Esophagus muscularis mucosa (tissue), 4 donors: ENCODE results near the gene LYPLAL1. TPM values are rescaled to one million over a fixed set of nuclear protein-coding genes. Genes with fewer than 3 reads are reported as not detected.

Experiments used
- DNase-seq: peaks from one replicate; pipeline ENCODE4 v3.0.0-alpha.2; 2017; ENCODE audit errors: extremely low spot score
- H3K27ac ChIP-seq, 4 donors: fragments of 200-600 bp; sonication (generic); replicated peaks in 1 of 4; 1 replicate in 3 of 4; 2 replicates in 1 of 4; pipeline ENCODE4 v1.5.1; 2016 to 2019; ENCODE audit warnings: mild to moderate bottlenecking in 1 of 4
- H3K27me3 ChIP-seq, 4 donors: fragments of 200-600 bp; sonication (generic); one replicate each; pipeline versions ENCODE4 v1.5.1 to v1.6.0; 2016 to 2019
- H3K36me3 ChIP-seq, 4 donors: fragments of 200-600 bp; sonication (generic); one replicate each; pipeline ENCODE4 v1.5.1; 2016 to 2019
- H3K4me1 ChIP-seq, 4 donors: fragments of 200-600 bp; sonication (generic); one replicate each; pipeline ENCODE4 v1.5.1; 2016 to 2019
- H3K4me3 ChIP-seq, 4 donors: fragments of 200-600 bp; sonication (generic); 1 replicate in 2 of 4; 2 replicates in 2 of 4; pipeline ENCODE4 v1.5.1; 2016 to 2019; ENCODE audit warnings: mild to moderate bottlenecking in 4 of 4, moderate library complexity in 1 of 4
- H3K9me3 ChIP-seq, 4 donors: fragments of 200-600 bp; sonication (generic); 1 replicate in 3 of 4; 2 replicates in 1 of 4; pipeline ENCODE4 v1.5.1; 2016 to 2019
- CTCF ChIP-seq, 3 experiments: fragments of 200-600 bp in 2 of 3; fragments of 450-650 bp in 1 of 3; sonication (generic) in 2 of 3; IDR thresholded peaks; one replicate each; pipeline ENCODE4 v1.5.1; 2017 to 2019; ENCODE audit warnings: antibody characterized with exemption in 3 of 3, mild to moderate bottlenecking in 2 of 3, moderate library complexity in 1 of 3
- EP300 ChIP-seq: sonication (generic); formaldehyde crosslinking; IDR thresholded peaks from one replicate; pipeline ENCODE4 v1.6.1; 2017; ENCODE audit warnings: antibody characterized with exemption
- POLR2A ChIP-seq: fragments of 450-650 bp; IDR thresholded peaks from one replicate; pipeline ENCODE4 v1.6.1; 2017; ENCODE audit warnings: antibody characterized with exemption, moderate library complexity, mild to moderate bottlenecking, low read depth
- POLR2AphosphoS5 ChIP-seq, 2 donors: sonication (generic); formaldehyde crosslinking; IDR thresholded peaks; one replicate each; pipeline ENCODE4 v1.6.1; 2017; ENCODE audit warnings: antibody characterized with exemption in 2 of 2
- WGBS: methylation state at CpG from one replicate; pipeline ENCODE4 v1.1.5; 2018; 5-methylcytosine and 5-hydroxymethylcytosine counted together
- intact Hi-C: fragments of 100-400 bp; cut with DNase I; formaldehyde crosslinking; loops from one replicate; pipeline ENCODE4 v1.15.1; 2023
- total RNA-seq, 4 donors: library from RNA; depleted of rRNA; stranded (reverse); fragments of >200 nt; gene quantifications; one replicate each; pipeline versions ENCODE4 v1.1.0 to v1.2.1, GENCODE V29; 2016

LYPLAL1 gene
- total RNA-seq, 4 donors from 2014 or later = 13.8 to 21.6 (median 16.9) TPM

GRCh38 chr1:219177363-219177762, 3.7 kb downstream of the LYPLAL1 start:
- H3K27ac ChIP-seq = peak overlapping the region in 1 of 4 donors; percentile 8

GRCh38 chr1:219177940-219178339, 4.3 kb downstream of the LYPLAL1 start:
- intact Hi-C loops = loop anchor here (10.0 kb wide), 1 partner anchor 833 kb away; the partner anchor contains the start of gene TGFB2
- H3K36me3 ChIP-seq = peaks cover 0 to 9% (median 0%) of the 10 kb centered on the region in 4 donors
- no peak overlapping the region for H3K4me3 ChIP-seq
- no peaks in the 10 kb centered on the region for H3K27me3 ChIP-seq
- TF ChIP-seq CTCF (IDR thresholded peaks at IDR 0.05) (no peak), POLR2A (no peak), POLR2AphosphoS5 (IDR thresholded peaks at IDR 0.05) (no peak)
- no peak for DNase-seq
- peaks cover 19 to 55% (median 40%) of the 10 kb centered on the region in 4 donors for H3K4me1 ChIP-seq
- H3K9me3 ChIP-seq = no peaks in the 10 kb centered on the region
- 100% methylated on average over 1 of the region's 1 CpG for WGBS
- no peak overlapping the region for H3K27ac ChIP-seq

More at GRCh38 chr1:219177363-219177762, 3.7 kb downstream of the LYPLAL1 start:
- Histone ChIP-seq H3K27me3 (no peaks in the 10 kb centered on the region), H3K4me3 (no peak overlapping the region), H3K9me3 (no peaks in the 10 kb centered on the region), H3K4me1 (peaks cover 19 to 54% (median 39%) of the 10 kb centered on the region in 4 donors), H3K36me3 (peaks cover 0 to 9% (median 0%) of the 10 kb centered on the region in 4 donors)
- no peak for DNase-seq
- WGBS = 89% methylated on average over 3 of the region's 3 CpGs
- TF ChIP-seq POLR2AphosphoS5 (IDR thresholded peaks at IDR 0.05) (no peak), EP300 (no peak), POLR2A (no peak), CTCF (IDR thresholded peaks at IDR 0.05) (no peak)
- intact Hi-C loops = loop anchor here (10.0 kb wide), 1 partner anchor 833 kb away; the partner anchor contains the start of gene TGFB2

GRCh38 chr1:219179293-219179692, 5.6 kb downstream of the LYPLAL1 start:
- Histone ChIP-seq H3K9me3 (no peaks in the 10 kb centered on the region), H3K27me3 (no peaks in the 10 kb centered on the region), H3K4me1 (peaks cover 15 to 54% (median 40%) of the 10 kb centered on the region in 4 donors), H3K27ac (no peak overlapping the region), H3K36me3 (peaks cover 0 to 9% (median 0%) of the 10 kb centered on the region in 4 donors), H3K4me3 (no peak overlapping the region)
- intact Hi-C loops = loop anchor here (10.0 kb wide), 1 partner anchor 834 kb away; the partner anchor contains the start of gene TGFB2
- DNase-seq = no peak
- TF ChIP-seq EP300 (no peak), POLR2A (no peak), POLR2AphosphoS5 (IDR thresholded peaks at IDR 0.05) (no peak), CTCF (IDR thresholded peaks at IDR 0.05) (no peak)

- Histone ChIP-seq H3K27ac (no peak overlapping the region), H3K36me3 (peaks cover 0 to 9% (median 0%) of the 10 kb centered on the region in 4 donors), H3K9me3 (no peaks in the 10 kb centered on the region), H3K27me3 (no peaks in the 10 kb centered on the region), H3K4me1 (peaks cover 20 to 33% (median 28%) of the 10 kb centered on the region in 4 donors), H3K4me3 (no peak overlapping the region)
- 82% methylated on average over 1 of the region's 1 CpG for WGBS
- TF ChIP-seq CTCF (IDR thresholded peaks at IDR 0.05) (no peak), EP300 (no peak), POLR2AphosphoS5 (IDR thresholded peaks at IDR 0.05) (no peak), POLR2A (no peak)
- no peak for DNase-seq
- intact Hi-C loops = no loop called here
These were observed 10.7 kb downstream of the LYPLAL1 start for GRCh38 chr1:219184337-219184736.

- WGBS = 85% methylated on average over 3 of the region's 3 CpGs
- Histone ChIP-seq H3K4me1 (peaks cover 24 to 36% (median 29%) of the 10 kb centered on the region in 4 donors), H3K9me3 (no peaks in the 10 kb centered on the region), H3K4me3 (no peak overlapping the region), H3K27me3 (no peaks in the 10 kb centered on the region), H3K36me3 (peaks cover 0 to 5% (median 0%) of the 10 kb centered on the region in 4 donors), H3K27ac (peak overlapping the region in 1 of 4 donors; percentile 34)
- TF ChIP-seq EP300 (no peak), CTCF (IDR thresholded peaks at IDR 0.05) (no peak), POLR2AphosphoS5 (IDR thresholded peaks at IDR 0.05) (no peak), POLR2A (no peak)
- intact Hi-C loops = no loop called here
- DNase-seq = no peak
These were observed 11.9 kb downstream of the LYPLAL1 start for GRCh38 chr1:219185486-219186117.
